ENCODE data around the gene CYP26C1. TPM values are rescaled to one million over a fixed set of nuclear protein-coding genes. Genes with fewer than 3 reads are reported as not detected.

CYP26C1 gene
- total RNA-seq, 3 donors from 2014 or later, result 0.09 to 0.14 TPM; not detected in 1

DNA sequence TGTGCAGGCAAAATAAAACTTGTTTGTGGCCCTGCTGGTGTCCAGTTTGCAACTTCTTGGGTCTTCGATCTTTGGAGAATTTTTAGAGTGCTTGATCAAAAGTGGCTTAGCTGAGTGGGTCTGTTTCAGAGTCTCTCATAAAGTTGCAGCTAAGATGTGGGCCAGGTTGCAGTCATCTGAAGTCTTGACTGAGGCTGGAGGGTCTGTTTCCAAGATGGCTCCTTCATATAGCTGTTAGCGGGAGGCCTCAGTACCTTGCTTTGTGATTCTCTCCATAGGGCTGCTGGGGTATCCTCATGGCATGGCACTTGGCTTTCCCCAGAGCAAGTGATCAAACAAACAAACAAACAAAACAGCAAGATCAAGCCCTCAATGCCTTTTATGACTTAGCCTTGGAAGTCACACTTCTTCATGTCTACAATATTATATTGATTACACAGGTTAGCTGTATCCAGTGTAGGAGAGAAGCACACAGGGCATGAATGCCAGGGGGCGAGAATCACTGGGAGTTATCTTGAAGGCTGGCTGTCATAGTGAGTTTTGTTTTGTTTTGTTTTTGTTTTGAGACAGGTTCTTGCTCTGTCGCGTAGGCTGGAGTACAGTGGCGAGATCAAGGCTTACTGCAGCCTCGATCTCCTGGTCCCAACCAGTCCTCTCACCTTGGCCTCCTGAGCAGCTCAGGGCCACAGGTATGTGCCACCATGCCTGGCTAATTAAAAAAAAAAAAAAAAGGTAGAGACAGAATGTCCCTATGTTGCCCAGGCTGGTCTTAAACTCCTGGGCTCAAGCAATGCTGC, 23.3 kb downstream of the CYP26C1 start:
- no peaks in the 10 kb centered on the region for H3K36me3 ChIP-seq (ENCODE audit: low read depth)

DNA sequence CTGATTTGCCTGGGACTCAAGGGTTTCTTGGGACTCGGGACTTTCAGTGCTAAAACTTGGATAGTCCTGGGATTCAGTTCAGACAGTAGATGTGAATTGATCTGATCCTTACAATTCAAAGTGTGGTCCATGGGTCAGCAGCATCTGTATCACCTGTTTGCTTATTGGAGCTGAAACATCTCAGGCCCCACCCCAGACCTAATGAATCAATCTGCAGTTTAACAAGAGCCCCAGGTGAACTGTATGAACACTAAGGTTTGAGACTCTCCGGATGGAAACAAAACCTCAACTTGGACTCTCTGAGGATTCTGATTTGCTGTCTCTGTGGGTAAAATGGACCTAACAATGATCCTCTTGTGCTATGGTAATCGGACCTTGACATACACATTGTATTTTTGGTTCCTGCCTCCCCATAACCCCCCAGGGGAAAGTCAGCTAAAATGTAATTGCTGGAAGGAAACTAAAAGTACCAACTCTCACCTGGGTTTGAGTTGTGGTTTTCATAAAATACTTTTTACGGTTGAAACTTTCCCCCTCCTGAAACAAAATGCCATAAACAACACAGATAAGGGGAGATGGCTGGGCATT, 24.8 kb downstream of the CYP26C1 start:
- TF ChIP-seq, protein P1, sequence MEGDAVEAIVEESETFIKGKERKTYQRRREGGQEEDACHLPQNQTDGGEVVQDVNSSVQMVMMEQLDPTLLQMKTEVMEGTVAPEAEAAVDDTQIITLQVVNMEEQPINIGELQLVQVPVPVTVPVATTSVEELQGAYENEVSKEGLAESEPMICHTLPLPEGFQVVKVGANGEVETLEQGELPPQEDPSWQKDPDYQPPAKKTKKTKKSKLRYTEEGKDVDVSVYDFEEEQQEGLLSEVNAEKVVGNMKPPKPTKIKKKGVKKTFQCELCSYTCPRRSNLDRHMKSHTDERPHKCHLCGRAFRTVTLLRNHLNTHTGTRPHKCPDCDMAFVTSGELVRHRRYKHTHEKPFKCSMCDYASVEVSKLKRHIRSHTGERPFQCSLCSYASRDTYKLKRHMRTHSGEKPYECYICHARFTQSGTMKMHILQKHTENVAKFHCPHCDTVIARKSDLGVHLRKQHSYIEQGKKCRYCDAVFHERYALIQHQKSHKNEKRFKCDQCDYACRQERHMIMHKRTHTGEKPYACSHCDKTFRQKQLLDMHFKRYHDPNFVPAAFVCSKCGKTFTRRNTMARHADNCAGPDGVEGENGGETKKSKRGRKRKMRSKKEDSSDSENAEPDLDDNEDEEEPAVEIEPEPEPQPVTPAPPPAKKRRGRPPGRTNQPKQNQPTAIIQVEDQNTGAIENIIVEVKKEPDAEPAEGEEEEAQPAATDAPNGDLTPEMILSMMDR (IDR thresholded peaks at IDR 0.05), result no peak

More for the DNA sequence above, 23.3 kb downstream of the CYP26C1 start:
- Histone ChIP-seq H3K4me3 (no peak overlapping the region), H3K9me3 (no peaks in the 10 kb centered on the region), H3K4me1 (ENCODE audit: low read depth) (no peaks in the 10 kb centered on the region)
- intact Hi-C loops (cut with DNase I, micrococcal nuclease), result loop anchor here in 1 of 2 donors (10.0 kb wide), 1 partner anchor 421 kb away; no protein-coding TSS in a partner anchor
- no peak for ATAC-seq
- TF ChIP-seq, protein P1 (IDR thresholded peaks at IDR 0.05), result no peak
- DNase-seq, result no peak

DNA sequence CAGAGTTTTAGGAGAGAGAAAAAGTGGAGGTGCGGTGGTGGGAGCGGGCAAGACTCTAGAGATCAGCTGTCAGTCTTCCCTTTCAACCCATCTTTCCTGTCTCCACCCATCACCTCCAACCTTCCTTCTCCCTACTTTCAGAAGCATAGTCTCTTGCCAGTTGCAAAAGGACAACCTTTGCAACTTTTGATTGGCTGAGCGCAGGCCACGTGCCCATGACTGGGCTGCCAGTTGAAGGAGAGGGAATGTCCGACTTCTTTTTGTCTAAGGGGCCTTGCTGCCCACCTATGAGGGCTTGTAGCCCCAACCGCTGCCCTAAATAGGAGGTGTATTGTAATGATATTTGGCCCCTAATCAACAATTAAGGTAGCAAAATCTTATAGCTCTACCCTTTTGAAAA, 25.7 kb downstream of the CYP26C1 start:
- no peaks in the 10 kb centered on the region for H3K36me3 ChIP-seq (ENCODE audit: low read depth)
- no peak overlapping the region for H3K4me3 ChIP-seq
- DNase-seq (no peak), ATAC-seq (no peak)
- intact Hi-C loops (cut with DNase I, micrococcal nuclease), result loop anchor here in 1 of 2 donors (10.0 kb wide), 1 partner anchor 419 kb away; no protein-coding TSS in a partner anchor
- TF ChIP-seq, protein P1 (IDR thresholded peaks at IDR 0.05), result no peak
- H3K4me1 ChIP-seq (ENCODE audit: low read depth), result no peaks in the 10 kb centered on the region
- no peaks in the 10 kb centered on the region for H3K9me3 ChIP-seq

More for the DNA sequence above, 24.8 kb downstream of the CYP26C1 start:
- no peaks in the 10 kb centered on the region for H3K9me3 ChIP-seq
- no peak for DNase-seq
- H3K4me3 ChIP-seq, result no peak overlapping the region
- no peak for ATAC-seq
- intact Hi-C loops (cut with DNase I, micrococcal nuclease), result loop anchor here in 1 of 2 donors (10.0 kb wide), 1 partner anchor 419 kb away; no protein-coding TSS in a partner anchor
- H3K36me3 ChIP-seq (ENCODE audit: low read depth), result no peaks in the 10 kb centered on the region
- H3K4me1 ChIP-seq (ENCODE audit: low read depth), result no peaks in the 10 kb centered on the region

DNA sequence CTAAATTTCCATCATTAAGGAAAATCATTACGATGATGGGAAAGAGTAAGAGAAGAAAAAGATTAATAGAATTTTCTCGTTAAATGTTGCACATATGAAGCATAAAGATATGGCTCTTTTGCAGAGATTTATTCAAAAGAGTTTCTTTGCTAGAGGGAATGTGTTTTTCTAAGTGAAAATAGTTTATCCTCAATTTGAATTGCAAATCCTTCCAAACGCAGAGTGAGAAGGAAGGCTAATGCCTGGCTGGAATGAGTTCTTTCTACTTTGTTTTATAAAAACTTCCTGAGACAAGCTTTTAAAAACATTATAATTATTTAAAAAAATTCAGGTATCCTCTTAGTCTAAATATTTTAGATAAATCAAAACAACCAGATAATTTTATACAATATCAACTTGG, 27.2 kb downstream of the CYP26C1 start:
- no peak for ATAC-seq
- Histone ChIP-seq H3K4me1 (ENCODE audit: low read depth) (no peaks in the 10 kb centered on the region), H3K9me3 (no peaks in the 10 kb centered on the region), H3K36me3 (ENCODE audit: low read depth) (no peaks in the 10 kb centered on the region), H3K4me3 (no peak overlapping the region)
- intact Hi-C loops (cut with DNase I, micrococcal nuclease), result loop anchor here in 1 of 2 donors (10.0 kb wide), 1 partner anchor 417 kb away; no protein-coding TSS in a partner anchor
- DNase-seq, result no peak
- TF ChIP-seq, protein P1 (IDR thresholded peaks at IDR 0.05), result no peak

DNA sequence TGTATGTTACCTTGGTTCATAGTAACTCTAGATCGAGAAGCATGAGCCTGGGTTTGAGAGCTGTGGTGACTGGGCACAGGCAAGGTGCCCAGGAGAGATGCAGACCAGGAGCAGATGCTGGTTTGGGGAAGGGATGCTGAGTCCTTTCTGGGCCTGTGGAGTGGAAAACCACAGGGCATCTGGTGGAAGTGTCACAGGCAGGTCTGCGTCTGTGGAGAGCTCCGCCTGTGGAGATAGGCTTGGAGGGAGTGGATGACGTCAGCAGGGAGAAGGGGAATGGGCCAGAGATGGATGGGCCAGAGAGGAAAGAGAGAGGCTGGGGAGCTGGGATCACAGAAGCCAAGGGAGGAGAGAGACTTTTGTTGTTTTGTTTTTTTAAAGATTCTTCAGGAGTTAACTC, 27.9 kb downstream of the CYP26C1 start:
- Histone ChIP-seq H3K4me3 (no peak overlapping the region), H3K4me1 (ENCODE audit: low read depth) (no peaks in the 10 kb centered on the region), H3K36me3 (ENCODE audit: low read depth) (no peaks in the 10 kb centered on the region), H3K9me3 (no peaks in the 10 kb centered on the region)
- TF ChIP-seq, protein P1 (IDR thresholded peaks at IDR 0.05), result no peak
- ATAC-seq (no peak), DNase-seq (no peak)
- intact Hi-C loops (cut with DNase I, micrococcal nuclease), result loop anchor here in 1 of 2 donors (10.0 kb wide), 1 partner anchor 416 kb away; no protein-coding TSS in a partner anchor

Measured in mucosa of descending colon (tissue), 3 donors.